IMR-90 (cell line): ENCODE measurements around the gene TRAPPC2L. TPM values are rescaled to one million over a fixed set of nuclear protein-coding genes. Genes with fewer than 3 reads are reported as not detected.

Source experiments
- ATAC-seq: fragments of 200-7000 bp; cut with Tn5 transposase; 2 replicates; pipeline ENCODE4 v1.9.1; 2020; ENCODE audit warnings: low read depth, mild to moderate bottlenecking, moderate library complexity
- BruUV-seq: library from RNA; stranded (reverse); fragments of 400-500 nt; replicated peaks from 2 replicates; lab custom pipeline; 2021; lab: Mats Ljungman, UMichigan
- CTCF ChIA-PET: fragments of 300-600 bp; formaldehyde crosslinking; extraction: SDS; loops from one replicate; lab custom pipeline; 2021; ENCODE audit warnings: antibody characterized with exemption; lab: Yijun Ruan, JAX
- POLR2A ChIA-PET: fragments of 300-600 bp; sonication (Branson Sonifier 250); formaldehyde crosslinking; loops from one replicate; lab custom pipeline; 2022; ENCODE audit warnings: antibody characterized with exemption; ENCODE audit not compliant: unreplicated experiment; lab: Charles Lee
- DNase-seq: peaks from one replicate; pipeline ENCODE4 v3.0.0; 2013
- H2AFZ ChIP-seq: replicated peaks from 2 replicates; pipeline ENCODE3; 2013; ENCODE audit warnings: low read length, mild to moderate bottlenecking; ENCODE audit not compliant: poor library complexity
- H2AK5ac ChIP-seq: 2 replicates; pipeline ENCODE4 v1.6.1; 2013; ENCODE audit warnings: low read depth, low read length, inconsistent platforms
- H2AK9ac ChIP-seq: replicated peaks from 2 replicates; pipeline ENCODE3; 2013; ENCODE audit warnings: mild to moderate bottlenecking, low read depth, low read length, moderate library complexity; ENCODE audit not compliant: poor library complexity
- H2BK120ac ChIP-seq: 2 replicates; pipeline ENCODE4 v1.6.1; 2013; ENCODE audit warnings: low read depth, low read length, inconsistent platforms
- H2BK15ac ChIP-seq: 3 replicates; pipeline ENCODE4 v1.6.1; 2013; ENCODE audit warnings: low read depth, low read length, inconsistent platforms
- H2BK20ac ChIP-seq: 2 replicates; pipeline ENCODE4 v1.6.1; 2013; ENCODE audit warnings: low read depth, mild to moderate bottlenecking, inconsistent platforms, low read length, moderate library complexity
- H2BK5ac ChIP-seq: 2 replicates; pipeline ENCODE4 v1.6.1; 2013; ENCODE audit warnings: mild to moderate bottlenecking, low read depth, low read length, inconsistent platforms; ENCODE audit not compliant: poor library complexity, severe bottlenecking
- H3K14ac ChIP-seq: replicated peaks from 2 replicates; pipeline ENCODE4 v1.6.1; 2013; ENCODE audit warnings: low read depth, low read length, inconsistent platforms
- H3K18ac ChIP-seq: 2 replicates; pipeline ENCODE4 v1.6.1; 2013; ENCODE audit warnings: low read depth, low read length, control low read depth
- H3K23ac ChIP-seq: 2 replicates; pipeline ENCODE4 v1.6.1; 2013; ENCODE audit warnings: low read depth, low read length, inconsistent platforms
- H3K27ac ChIP-seq: 2 replicates; pipeline ENCODE4 v1.5.1; 2013; ENCODE audit warnings: mild to moderate bottlenecking, control low read depth, low read length; ENCODE audit not compliant: insufficient read depth
- H3K27me3 ChIP-seq: 2 replicates; pipeline ENCODE4 v1.6.1; 2013; ENCODE audit warnings: low read length; ENCODE audit not compliant: control insufficient read depth, insufficient read depth
- H3K36me3 ChIP-seq: 2 replicates; pipeline ENCODE4 v1.6.1; 2013; ENCODE audit warnings: low read length, mixed read lengths; ENCODE audit not compliant: control insufficient read depth, insufficient read depth
- H3K4ac ChIP-seq: 2 replicates; pipeline ENCODE4 v1.6.1; 2013; ENCODE audit warnings: low read depth, low read length, inconsistent platforms
- H3K4me1 ChIP-seq: 2 replicates; pipeline ENCODE4 v1.6.1; 2013; ENCODE audit warnings: low read length, mixed read lengths; ENCODE audit not compliant: control insufficient read depth, insufficient read depth
- H3K4me2 ChIP-seq: 2 replicates; pipeline ENCODE4 v1.6.1; 2013; ENCODE audit warnings: low read depth, mild to moderate bottlenecking, control low read depth, low read length, moderate library complexity
- H3K4me3 ChIP-seq: 2 replicates; pipeline ENCODE4 v1.5.1; 2013; ENCODE audit warnings: low read depth, mild to moderate bottlenecking, control low read depth, low read length, moderate library complexity; ENCODE audit not compliant: insufficient read depth
- H3K56ac ChIP-seq: 2 replicates; pipeline ENCODE4 v1.6.1; 2013; ENCODE audit warnings: low read length, inconsistent platforms; ENCODE audit not compliant: insufficient read depth; ENCODE audit errors: extremely low read depth
- H3K79me1 ChIP-seq, 2 experiments: 2 replicates each; pipeline ENCODE4 v1.6.1; 2013; ENCODE audit warnings: low read length in 2 of 2, inconsistent platforms in 1 of 2, low read depth in 1 of 2
- H3K9ac ChIP-seq: 2 replicates; pipeline ENCODE4 v1.6.1; 2013; ENCODE audit warnings: low read depth, low read length, control low read depth
- H3K9me1 ChIP-seq: 2 replicates; pipeline ENCODE4 v1.6.1; 2013; ENCODE audit warnings: low read length, inconsistent platforms; ENCODE audit not compliant: insufficient read depth
- H3K9me3 ChIP-seq: 2 replicates; pipeline ENCODE4 v1.6.1; 2013; ENCODE audit warnings: low read length; ENCODE audit not compliant: control insufficient read depth, insufficient read depth
- H4K20me1 ChIP-seq: 2 replicates; pipeline ENCODE4 v1.6.1; 2013; ENCODE audit warnings: low read length, inconsistent platforms; ENCODE audit not compliant: insufficient read depth
- H4K5ac ChIP-seq: 2 replicates; pipeline ENCODE4 v1.6.1; 2013; ENCODE audit warnings: mild to moderate bottlenecking, low read depth, low read length, control low read depth
- H4K8ac ChIP-seq, 2 experiments: 2 replicates each; pipeline ENCODE4 v1.6.1; 2013; ENCODE audit warnings: low read depth in 2 of 2, low read length in 2 of 2, control low read depth in 1 of 2, inconsistent platforms in 1 of 2
- H4K91ac ChIP-seq: 2 replicates; pipeline ENCODE4 v1.6.1; 2013; ENCODE audit warnings: low read depth, low read length, inconsistent platforms; ENCODE audit not compliant: insufficient read depth
- CEBPB ChIP-seq: IDR thresholded peaks from 2 replicates; pipeline ENCODE4 v1.6.1; 2012; ENCODE audit warnings: low read depth, low read length, improper control_type of control experiment
- CHD1 ChIP-seq: IDR thresholded peaks from 2 replicates; pipeline ENCODE4 v1.6.1; 2012; ENCODE audit warnings: low read depth, low read length, improper control_type of control experiment
- CTCF ChIP-seq: conservative IDR thresholded peaks from 2 replicates; pipeline ENCODE4 v1.5.1; 2012; ENCODE audit warnings: mild to moderate bottlenecking, low read depth, low read length, improper control_type of control experiment
- FOS ChIP-seq: fragments of 150-350 bp; IDR thresholded peaks from 2 replicates; pipeline ENCODE4 v1.6.1; 2016; ENCODE audit warnings: low read depth, low read length
- MAZ ChIP-seq: IDR thresholded peaks from 2 replicates; pipeline ENCODE4 v1.6.1; 2012; ENCODE audit warnings: low read depth, mild to moderate bottlenecking, low read length, improper control_type of control experiment, moderate library complexity, borderline replicate concordance
- MXI1 ChIP-seq: IDR thresholded peaks from 2 replicates; pipeline ENCODE4 v1.6.1; 2012; ENCODE audit warnings: low read depth, mild to moderate bottlenecking, low read length, moderate library complexity, borderline replicate concordance
- NFE2L2 ChIP-seq: fragments of 150-350 bp; IDR thresholded peaks from 2 replicates; pipeline ENCODE4 v1.6.1; 2016; ENCODE audit warnings: low read depth, mild to moderate bottlenecking, low read length
- POLR2A ChIP-seq: IDR thresholded peaks from 2 replicates; pipeline ENCODE4 v1.6.1; 2012; ENCODE audit warnings: mild to moderate bottlenecking, low read depth, low read length
- RAD21 ChIP-seq: IDR thresholded peaks from 2 replicates; pipeline ENCODE4 v1.6.1; 2012; ENCODE audit warnings: low read length, improper control_type of control experiment
- RCOR1 ChIP-seq: IDR thresholded peaks from 2 replicates; pipeline ENCODE4 v1.6.1; 2012; ENCODE audit warnings: mild to moderate bottlenecking, low read length, improper control_type of control experiment; ENCODE audit not compliant: insufficient replicate concordance
- SMC3 ChIP-seq: fragments of 150-350 bp; IDR thresholded peaks from 2 replicates; pipeline ENCODE4 v1.6.1; 2016; ENCODE audit warnings: low read depth, mild to moderate bottlenecking, antibody characterized with exemption, low read length, moderate library complexity
- WGBS, 2 experiments: methylation state at CpG; one replicate each; pipeline versions ENCODE4 v1.1.5 to v1.1.7; 2013; ENCODE audit warnings: missing lambda C conversion rate in 2 of 2; ENCODE audit not compliant: insufficient read length in 1 of 2; ENCODE audit errors: extremely low coverage in 2 of 2; 5-methylcytosine and 5-hydroxymethylcytosine counted together
- dilution Hi-C: fragments of 300-500 bp; cut with HindIII; formaldehyde crosslinking; loops from one replicate; pipeline ENCODE4 v1.14.3; 2018; ENCODE audit warnings: low sequenced_read_pairs; ENCODE audit not compliant: unreplicated experiment
- in situ Hi-C: fragments of 300-500 bp; cut with MboI; formaldehyde crosslinking; loops from 3 replicates; pipeline ENCODE4 v1.14.3; 2019; ENCODE audit warnings: low sequenced_read_pairs, inconsistent platforms, mixed read lengths
- intact Hi-C: fragments of 100-400 bp; cut with micrococcal nuclease; formaldehyde crosslinking; loops from 2 replicates; pipeline ENCODE4 v1.10.0; 2022
- polyA plus RNA-seq, 3 experiments: library from polyadenylated mRNA; depleted of rRNA; stranded (reverse); fragments of >200 nt; gene quantifications; 2 replicates each; pipeline ENCODE4 v1.2.3, GENCODE V29; 2012; ENCODE audit warnings: low replicate concordance in 1 of 3
- total RNA-seq: library from RNA; depleted of rRNA; stranded (reverse); fragments of >200 nt; gene quantifications from 2 replicates; pipeline ENCODE4 v1.2.3, GENCODE V29; 2012

TRAPPC2L gene
- total and polyA plus RNA-seq, 2 of the 4 experiments (the other 2 are of a cell fraction) = 102 to 109 TPM

- in situ Hi-C loops = no loop called here
- peaks cover 3% of the 10 kb centered on the region; the same call in 1 of the 2 replicates for H3K4me1 ChIP-seq
- H3K4me3 ChIP-seq = no peak overlapping the region
- H3K23ac ChIP-seq = no peak overlapping the region
- intact Hi-C loops = no loop called here
- no peak overlapping the region for H2BK20ac ChIP-seq
- TF ChIP-seq CTCF (no peak), FOS (no peak), MXI1 (no peak), RCOR1 (no peak), SMC3 (no peak), NFE2L2 (no peak), MAZ (no peak), CHD1 (no peak), CEBPB (no peak), RAD21 (no peak), POLR2A (no peak)
- no peak overlapping the region for H2AFZ ChIP-seq
- H3K9me1 ChIP-seq = no peaks in the 10 kb centered on the region
- H2BK120ac ChIP-seq = no peak overlapping the region
- DNase-seq = no peak
- H3K79me1 ChIP-seq = no peaks in the 10 kb centered on the region
- no peak overlapping the region for H2BK5ac ChIP-seq
- 66% methylated on average over 12 of the region's 27 CpGs; no CpG with 5 or more reads in 1 of the 2 experiments for WGBS, 2 experiments
- no peak overlapping the region for H3K18ac ChIP-seq
- no peak overlapping the region for H2BK15ac ChIP-seq
- no peak overlapping the region for H4K8ac ChIP-seq
- H3K9ac ChIP-seq = no peak overlapping the region
- H3K56ac ChIP-seq = no peak overlapping the region
- H3K4me2 ChIP-seq = no peak overlapping the region
- no peaks in the 10 kb centered on the region for H3K36me3 ChIP-seq
- ChIA-PET CTCF (no interaction called here), POLR2A (no interaction called here)
- no peak overlapping the region for H3K14ac ChIP-seq
- no peak overlapping the region for H3K4ac ChIP-seq
- H2AK5ac ChIP-seq = no peak overlapping the region
- H2AK9ac ChIP-seq = no peak overlapping the region
- no TSS peak for BruUV-seq
- H3K27ac ChIP-seq = no peak overlapping the region
- H4K5ac ChIP-seq = no peak overlapping the region
- no peak for ATAC-seq
- dilution Hi-C loops = no loop called here
- no peaks in the 10 kb centered on the region for H3K9me3 ChIP-seq
- H3K27me3 ChIP-seq = peaks cover 30% of the 10 kb centered on the region
- H4K91ac ChIP-seq = no peak overlapping the region
- H4K20me1 ChIP-seq = no peaks in the 10 kb centered on the region
Measured at GRCh38 chr16:88881675-88882357, 24.9 kb downstream of the TRAPPC2L start.
